ENCODE measurements around the gene CNTNAP5.

CNTNAP5 gene

DNA sequence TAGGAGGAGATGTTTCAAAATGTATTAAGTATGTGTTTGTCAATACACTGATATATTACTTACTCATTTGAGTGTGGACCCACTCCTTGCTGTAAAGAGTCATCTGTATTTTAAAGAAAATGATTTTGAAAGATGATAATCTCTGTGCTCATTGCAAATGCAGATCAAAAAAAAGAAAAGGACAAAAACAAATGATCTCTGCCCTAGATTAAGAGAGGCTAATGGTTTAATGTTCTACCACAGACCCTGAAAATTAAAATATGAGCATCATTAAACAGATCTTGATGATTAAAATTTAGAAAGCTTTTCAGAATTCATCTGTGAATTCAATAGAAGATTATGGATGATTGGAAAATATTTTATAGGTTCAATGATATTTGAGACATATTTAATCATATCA lies 136.5 kb downstream of the CNTNAP5 start:
- DNase-seq: no peak

DNA sequence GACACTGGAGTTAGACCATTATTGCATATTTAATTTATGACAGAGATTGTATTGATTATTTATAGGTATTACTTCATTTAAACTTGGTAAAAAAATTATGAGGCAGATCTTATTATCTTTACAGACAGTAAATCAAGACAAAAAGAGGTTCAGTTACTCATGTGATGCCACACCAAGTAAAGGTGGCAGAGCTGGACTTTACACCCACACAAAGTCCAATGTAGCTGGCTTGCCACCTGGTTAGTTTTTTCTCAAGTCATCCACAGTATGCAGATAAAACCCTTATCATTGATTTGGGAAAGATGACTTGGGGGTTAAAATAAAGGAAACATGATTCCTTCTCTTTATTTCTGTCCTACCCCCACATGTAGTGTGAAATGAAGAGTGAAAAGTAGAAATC lies 137.2 kb downstream of the CNTNAP5 start:
- DNase-seq: no peak

DNA sequence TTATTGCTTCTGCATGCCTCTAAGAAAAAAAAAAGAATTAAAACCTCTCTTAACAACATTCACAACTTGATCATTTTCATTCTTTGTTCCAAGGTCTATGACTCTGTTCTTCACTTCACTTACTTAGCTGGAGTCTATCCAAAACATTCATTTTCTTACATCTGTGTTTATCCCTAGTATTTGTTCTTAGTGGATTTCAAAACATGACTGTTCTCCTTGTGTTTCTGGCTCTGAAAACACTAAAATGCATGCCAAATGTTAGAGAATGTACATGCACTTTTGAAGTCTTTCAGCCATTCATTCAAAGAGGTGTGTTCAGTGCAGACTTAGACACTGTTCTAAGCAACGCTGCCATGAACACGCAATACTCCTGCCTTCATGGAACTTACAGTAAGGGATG lies 138.8 kb downstream of the CNTNAP5 start:
- no peak for DNase-seq

DNA sequence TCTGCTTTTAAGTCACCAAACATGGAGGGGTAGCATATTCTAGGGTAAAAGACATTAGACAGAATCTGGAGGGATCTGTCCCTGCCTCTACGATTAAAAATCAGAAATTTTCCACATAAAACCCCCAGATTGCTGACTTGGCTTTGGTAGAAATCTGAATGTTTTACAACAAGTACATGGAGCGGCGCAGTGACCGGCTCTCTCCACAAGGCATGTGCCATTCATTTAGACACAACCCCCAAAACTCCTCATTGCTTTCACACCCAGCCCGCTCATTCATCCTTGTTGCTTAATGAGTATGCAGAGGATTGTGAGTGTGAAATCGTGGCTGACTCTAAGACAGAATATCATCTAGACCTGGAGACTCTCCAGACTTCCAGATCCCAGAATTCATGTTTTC lies 140.6 kb downstream of the CNTNAP5 start:
- no peak for DNase-seq

DNA sequence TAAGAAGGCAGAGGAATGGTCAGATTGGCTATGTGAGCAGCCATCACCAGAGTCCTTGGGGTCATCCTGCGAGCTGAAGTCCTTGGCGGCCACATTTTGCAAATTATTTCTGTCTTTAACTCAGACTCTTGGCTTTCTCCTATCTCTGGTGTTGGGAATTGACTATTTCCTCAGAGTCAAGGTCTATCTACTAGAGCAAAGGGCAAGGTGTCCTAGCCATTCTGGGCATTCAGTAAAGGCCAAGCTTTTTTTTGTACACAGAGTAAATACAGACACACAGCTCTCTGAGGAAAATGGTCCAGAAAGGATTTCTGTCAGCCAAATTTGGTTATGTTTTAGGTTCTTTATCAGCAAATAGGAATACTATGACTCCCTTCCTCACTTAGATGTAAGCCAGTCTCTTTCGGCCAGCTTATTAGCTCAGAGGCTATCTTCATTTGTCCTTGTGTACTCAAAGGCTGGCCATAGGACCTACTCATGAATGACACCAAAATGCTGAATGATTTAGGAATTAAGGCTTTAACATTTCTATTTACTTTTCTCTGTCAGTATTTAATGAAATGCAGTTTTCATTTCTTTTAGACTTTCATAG lies 146.5 kb downstream of the CNTNAP5 start:
- no peak for DNase-seq

DNA sequence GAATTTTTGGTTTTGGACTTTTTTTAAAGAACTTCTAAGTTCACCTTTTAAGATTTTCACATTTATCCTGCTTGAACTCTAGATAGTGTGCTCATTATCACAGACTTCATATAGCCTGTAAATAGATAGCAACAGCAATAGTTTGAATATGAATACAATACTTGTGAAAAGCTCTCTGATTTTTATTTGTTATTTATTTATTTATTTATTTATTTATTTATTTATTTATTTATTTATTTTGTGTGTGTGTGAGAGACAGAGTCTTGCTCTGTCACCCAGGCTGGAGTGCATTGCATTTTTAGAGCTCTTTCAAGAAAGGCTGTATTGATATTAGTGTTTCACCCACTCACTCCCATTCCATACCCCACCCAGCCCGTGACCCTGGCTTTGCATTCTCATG lies 153.6 kb downstream of the CNTNAP5 start:
- no peak for DNase-seq

DNA sequence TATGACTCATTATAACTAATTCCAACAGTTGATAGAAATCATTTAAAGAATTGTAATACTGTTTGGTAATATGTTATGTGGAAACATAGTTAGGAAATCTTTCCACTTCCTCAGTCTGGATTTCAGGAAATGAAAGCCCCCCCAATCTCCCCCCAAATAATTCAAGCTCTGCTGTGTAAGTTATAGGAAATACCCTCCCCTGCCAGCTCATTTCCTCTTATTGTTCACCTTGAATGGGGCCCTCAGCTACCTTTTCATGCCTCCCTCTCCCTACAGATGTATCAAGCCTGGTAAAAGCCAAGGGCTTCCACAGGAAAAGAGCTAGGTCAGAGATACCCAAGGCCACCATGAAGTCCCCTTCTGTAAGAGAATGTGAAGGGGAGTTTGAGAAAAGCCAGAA lies 155.5 kb downstream of the CNTNAP5 start:
- no peak for DNase-seq

DNA sequence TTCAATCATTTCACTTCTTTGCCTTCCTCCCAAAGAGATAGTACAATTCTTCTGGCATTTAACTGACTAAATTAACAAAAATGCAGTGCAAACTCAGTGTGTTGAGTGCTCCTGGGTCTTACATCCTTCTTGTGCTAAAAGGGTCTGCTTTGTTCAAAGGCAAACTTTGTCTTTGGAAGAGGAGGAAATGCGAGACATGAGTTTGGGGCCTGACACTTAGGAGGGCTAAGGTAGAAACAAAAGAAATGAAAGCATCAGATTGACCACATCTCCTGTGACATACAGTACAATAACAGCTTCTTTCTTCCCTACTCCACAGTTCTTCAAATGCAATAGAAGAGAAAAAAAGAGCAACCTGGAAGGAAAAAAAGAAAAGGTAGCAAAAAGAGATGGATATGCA lies 161.7 kb downstream of the CNTNAP5 start:
- no peak for DNase-seq

DNA sequence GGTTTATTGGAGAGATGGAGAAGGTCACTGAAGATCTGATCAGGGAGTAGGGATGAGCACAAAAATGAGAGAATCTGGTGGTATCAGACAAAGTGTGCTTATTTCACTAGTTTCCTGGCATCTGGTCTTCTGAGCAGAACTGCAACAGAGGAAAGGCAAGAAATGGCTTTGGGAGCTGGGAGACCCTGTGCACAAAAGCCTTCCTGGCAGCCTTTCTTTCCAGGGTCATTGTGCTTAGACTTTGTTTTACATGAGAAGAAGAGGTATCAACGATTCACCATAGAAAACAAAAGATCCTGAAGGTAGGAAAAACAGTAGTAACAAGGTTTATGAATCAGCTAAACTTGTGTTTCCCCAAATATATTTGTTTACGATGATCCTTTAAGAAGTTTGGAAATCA lies 162.9 kb downstream of the CNTNAP5 start:
- no peak for DNase-seq

DNA sequence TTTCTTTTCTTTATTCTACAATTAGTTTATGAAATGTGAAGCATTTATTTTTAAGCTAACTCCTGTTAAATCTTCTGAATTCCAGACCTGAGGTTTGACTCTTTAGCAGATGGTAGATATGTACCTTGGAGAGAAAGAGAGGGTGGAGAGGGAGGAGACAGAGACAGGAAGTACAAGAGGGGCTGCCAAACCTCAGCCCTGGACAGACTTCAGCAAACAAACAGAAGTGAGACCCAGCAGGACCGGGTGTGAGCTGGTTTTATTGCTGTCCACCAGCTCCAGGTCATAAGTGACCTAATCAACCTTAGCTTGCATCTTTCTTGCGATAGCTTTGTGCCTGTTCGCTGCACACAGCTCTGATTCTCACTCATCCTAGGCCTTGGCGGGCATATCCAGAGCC lies 168.6 kb downstream of the CNTNAP5 start:
- no peak for DNase-seq

DNA sequence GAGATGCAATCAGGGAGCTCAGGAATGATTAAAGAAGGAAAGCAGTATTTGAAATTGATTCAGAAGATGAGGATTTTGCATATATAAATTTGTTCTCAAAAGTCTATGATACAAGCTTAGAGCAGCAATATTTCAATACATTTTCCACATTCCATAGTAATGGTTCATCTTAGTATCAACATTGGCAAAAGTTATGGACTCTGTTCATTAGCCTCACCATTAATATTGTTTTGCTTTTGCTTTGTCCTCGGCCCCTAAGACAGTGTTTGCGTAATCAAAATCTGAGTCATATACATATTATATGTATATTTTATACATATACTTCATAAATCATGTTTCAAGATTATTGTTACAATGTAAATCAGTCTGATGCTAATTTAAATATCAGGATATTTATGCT lies 176.6 kb downstream of the CNTNAP5 start:
- DNase-seq: no peak

DNA sequence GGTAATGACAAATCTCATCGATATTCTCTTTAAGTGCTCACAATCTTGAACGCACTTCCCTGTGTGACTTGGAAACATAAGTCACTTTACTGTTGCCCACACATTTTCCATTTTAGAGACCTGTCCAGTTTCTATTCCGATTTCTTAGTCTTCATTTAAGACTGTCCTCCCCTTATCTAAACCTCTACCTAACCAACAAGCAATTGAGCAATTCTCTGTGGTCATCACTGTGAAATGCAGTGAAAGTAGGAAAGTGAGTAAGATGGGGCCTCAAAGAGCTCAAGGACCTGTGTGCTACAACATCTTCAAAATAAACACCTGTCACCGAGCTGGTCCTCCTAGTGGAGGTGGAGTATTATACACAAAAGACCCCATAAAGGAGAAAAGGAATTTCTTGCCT lies 184.4 kb downstream of the CNTNAP5 start:
- DNase-seq: no peak

DNA sequence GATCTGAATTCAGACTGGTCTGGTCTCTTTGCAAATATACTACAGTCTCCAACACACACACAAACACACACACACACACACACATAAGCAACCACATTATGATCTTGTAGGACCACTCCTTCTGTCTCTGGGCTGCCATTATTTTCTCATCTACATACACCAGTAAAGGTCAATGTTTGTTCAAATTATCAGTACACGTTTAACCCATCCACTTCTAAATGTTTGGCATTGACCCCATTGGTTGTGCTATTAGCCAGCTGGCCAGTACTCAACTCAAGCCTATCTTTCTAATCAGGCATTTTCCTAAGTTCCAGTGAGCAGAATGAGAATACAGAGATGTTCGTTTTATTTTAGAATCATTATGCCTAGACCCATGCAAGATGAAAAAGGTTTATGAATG lies 186.4 kb downstream of the CNTNAP5 start:
- DNase-seq: no peak

DNA sequence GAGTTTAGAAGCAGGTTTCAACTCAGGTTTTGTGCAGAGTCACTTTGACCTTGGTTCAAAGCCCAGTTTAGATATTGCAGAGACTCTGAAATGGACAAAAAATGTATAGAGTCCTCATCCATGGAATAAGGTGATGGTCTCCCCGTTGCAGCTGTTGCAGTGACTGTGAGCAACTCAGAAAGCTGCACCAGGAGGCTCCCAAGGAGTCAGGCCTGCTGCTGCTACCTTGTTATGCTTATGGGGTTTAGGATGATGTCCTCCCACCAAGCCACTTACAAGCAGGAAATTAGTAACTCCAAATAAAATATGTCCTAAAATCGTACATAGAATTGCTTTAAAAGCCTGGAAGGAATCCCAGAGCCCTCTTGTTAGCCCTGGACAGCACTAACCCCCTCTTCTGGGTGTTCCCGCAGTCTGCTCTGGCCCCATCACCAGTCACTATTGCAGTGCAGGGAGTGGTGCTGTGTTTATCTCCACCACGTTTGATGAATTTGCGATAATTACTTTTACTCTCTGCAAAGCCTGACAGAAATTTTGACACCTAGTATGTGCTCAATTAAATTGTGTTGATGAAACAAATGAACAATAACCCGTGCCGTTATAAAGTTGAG lies 189.0 kb downstream of the CNTNAP5 start:
- DNase-seq: no peak

DNA sequence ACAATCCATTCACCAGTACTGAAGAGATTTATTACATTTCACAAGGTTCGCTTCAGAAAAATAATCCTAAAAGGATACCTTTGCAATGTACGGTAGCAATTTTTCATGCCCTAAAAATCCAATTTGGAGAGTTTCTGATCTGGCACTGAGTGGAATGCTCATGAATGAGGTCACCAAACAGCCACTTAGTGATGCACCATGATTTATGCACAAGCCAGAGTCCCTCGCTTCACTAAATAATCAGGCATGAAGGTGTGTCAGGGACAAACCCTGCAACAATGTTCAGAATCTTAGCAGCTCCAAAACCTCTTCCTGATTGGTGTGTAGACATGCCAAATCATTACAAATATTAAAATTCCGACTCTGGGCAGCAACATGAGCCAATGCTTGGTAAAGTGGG lies 221.1 kb downstream of the CNTNAP5 start:
- DNase-seq: no peak

DNA sequence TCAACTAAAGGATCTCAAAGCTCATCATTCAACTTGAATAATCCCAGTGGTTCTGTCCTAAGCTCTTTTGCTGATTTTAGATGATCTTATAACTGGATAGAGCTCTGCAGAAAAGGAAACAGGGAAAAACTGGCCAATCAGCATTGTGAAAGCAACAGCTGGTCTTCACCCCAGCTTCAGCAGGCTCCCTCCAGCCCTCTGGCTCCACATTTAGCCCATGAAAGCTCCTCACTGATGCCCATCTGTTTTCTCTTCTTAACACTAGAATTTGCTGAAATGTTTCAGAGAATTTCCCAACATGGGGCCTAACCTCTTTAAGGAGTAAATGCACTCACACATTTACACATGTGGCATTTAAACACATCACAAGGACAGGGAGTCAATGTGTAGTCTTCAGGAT lies 223.3 kb downstream of the CNTNAP5 start:
- no peak for DNase-seq

DNA sequence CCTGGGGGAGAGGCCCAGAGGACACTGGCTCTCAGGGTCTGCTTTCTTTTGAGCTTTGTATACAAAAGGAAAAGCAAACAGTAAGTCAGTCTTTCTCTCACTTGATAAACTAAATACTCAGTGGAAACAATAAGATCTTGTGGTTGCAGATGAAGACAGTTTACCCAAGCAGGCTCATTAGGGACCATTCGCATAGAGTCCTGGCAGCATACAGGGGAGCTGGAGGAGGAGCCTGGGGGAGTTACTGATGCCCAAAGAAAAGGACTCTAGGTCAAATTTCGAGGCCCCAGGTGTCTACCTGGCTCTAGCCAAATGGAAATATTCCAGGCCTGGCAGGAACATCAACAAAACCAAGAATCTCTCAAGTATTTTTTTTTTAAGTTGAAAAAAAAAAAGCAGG lies 225.3 kb downstream of the CNTNAP5 start:
- DNase-seq: no peak

DNA sequence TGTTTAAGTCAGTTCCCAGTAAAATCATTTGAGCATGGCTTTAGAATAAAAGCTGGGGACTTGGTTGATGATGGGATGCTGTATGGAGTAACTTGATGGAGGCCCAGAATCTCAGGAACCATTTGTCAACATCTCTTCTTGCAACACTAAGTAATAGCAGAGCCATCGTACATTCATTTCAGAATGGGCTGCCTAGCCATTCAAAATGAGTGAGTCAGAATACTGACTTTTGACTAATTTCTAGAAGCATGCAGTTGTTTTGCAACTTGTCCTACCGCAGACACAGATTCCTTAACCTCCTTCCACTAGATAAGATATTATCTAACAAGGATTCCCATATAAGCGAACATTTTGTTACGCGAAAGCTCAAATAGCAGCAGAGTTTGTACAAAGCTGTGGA lies 229.5 kb downstream of the CNTNAP5 start:
- DNase-seq: no peak

DNA sequence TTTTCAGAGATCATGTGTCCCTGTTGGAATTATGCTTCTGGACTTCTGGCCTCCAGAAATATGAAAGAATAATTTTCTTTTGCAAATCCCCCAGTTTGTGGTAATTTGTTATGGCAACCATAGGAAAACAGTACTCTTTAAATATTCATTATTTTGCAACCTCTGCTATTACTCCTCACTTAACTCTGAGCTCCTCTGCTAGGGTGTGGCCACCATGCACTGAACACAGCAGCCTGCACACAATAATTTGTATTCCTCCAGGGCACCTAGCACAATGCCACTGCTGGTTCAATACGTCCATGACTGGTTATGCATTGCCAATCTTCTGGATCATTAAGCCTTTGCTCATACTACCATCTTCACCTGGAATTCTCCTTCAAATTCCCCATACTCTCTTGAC lies 232.0 kb downstream of the CNTNAP5 start:
- DNase-seq: no peak

DNA sequence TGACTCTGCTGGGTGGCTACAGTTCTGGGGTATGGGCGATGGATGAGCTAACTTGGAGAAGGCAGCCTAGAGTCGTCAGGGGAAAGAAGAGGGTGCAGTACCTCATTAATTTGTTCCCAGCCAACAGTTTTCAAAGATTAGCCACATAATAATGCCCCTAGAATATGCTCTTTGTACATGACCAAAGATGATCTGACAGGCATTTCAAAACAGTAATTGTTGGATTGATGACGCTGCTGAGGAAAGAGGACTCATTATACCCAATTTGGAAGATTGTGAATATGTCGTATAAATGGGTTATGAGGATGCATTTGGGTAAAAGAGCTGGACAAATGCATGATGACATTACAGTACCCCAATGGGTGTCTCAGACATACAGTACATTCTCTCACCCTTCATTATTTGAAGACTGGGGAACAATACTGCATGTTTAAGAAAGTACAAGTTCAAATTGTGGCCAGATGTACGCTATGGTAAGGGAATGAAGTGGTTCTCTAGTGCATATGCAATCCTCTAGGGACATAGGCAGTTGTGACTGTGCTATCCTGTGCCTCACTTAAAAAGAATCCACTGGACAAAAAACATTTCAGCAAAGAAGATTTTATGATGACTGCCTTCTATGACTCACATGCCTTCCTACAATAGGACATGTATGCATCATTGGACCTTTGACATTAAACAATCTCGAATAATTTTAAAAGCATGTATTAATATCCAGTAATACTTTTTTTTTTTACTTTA lies 233.2 kb downstream of the CNTNAP5 start:
- DNase-seq: no peak

DNA sequence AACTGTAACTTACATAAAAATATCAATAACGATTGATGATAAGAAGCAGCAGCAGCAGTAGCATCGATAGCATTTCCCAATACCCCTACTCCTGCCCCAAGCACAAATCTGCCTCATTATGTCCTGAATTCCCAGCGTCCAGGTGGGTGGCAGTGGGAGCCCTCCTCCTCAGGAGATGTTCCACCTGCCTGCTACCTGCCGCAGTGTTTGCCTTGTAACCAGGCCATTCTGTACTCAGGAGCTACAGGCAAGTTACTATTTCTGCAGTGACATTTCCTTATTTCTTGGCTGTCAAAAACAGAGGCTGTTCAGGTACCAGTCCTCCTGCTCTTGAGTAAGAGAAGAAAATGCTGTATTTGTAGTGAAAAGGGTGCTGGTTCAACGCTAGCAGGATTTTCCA lies 236.4 kb downstream of the CNTNAP5 start:
- DNase-seq: no peak

DNA sequence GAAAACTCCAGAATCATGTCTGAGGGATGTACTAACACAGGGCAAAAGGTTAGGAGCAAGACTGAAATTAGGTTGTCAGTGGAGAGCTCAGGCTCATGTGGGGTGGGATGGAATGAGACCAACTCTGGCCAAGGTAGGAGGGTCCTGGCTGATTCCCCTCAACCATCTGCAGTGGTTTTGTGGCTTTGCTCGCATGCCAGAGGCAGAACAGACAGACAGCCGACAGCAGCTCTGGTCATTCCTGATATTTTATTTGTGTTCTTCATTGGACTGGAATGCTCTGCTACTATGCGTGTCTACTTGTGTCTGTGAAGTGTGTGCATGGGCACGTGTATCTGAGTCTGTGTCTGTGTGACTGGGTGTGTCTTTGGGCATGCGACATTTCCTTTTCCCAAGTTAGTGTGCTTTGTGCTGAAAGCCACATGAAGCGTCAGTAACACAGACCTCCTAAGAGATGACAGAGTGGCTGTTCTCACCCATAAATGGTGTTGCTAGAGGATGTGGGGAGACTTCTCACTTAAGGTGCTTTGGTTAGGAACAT lies 239.5 kb downstream of the CNTNAP5 start:
- no peak for DNase-seq

DNA sequence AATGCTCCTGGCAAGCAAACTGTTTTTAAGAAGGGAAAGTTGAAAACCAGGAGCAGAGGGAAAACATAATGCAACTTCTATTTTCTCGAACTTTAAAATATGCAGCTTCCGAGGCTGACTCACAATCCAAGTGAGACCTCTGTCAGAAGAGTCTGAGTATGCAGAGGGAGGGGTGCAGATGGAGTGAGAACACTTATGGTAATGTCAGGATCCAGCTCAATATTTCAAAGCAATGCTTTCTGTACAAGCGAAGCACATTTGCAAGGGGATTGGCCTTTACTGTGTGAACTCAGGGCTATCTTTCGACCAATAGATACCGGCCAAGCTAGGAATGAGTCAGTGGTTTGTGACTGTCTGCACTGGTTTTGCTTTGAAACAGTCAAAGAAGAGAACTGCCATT lies 242.7 kb downstream of the CNTNAP5 start:
- no peak for DNase-seq

DNA sequence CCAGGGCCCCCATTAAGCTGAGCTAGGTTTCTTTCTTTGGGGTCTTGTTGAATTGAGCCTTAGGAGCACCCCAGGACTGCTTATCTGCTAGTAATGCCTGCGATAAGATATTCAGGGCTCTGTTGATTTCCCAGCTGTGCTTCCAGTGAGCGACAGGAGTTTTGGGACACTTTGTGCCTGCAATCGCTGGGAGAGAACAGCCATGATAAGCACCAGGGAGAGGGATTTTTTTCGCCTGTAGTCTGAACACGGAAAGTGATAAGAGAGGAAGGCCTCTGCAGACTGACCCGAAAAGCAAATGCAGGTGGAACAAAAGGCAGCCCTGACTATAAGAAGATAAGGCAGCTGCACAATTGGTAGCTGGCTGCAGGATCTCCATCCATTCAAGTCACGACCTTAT lies 244.3 kb downstream of the CNTNAP5 start:
- DNase-seq: no peak

Measured in GOT3 (cell line).